A673 (cell line): Measurements from ENCODE around the gene RAPGEF2.

Experiments
- CTCF ChIP-seq: fragments of 300-800, 200-600 bp; sonication (generic); conservative IDR thresholded peaks from 2 replicates; pipeline ENCODE4 v1.5.1; 2017; ENCODE audit warnings: low read depth, mild to moderate bottlenecking, antibody characterized with exemption, low read length, moderate library complexity, mixed read lengths
- EZH2 ChIP-seq: fragments of 200-600 bp; sonication (generic); IDR thresholded peaks from 2 replicates; pipeline ENCODE4 v1.6.1; 2017; ENCODE audit warnings: borderline replicate concordance, low read depth, mild to moderate bottlenecking, mixed read lengths, antibody characterized with exemption, low read length; ENCODE audit not compliant: poor library complexity, severe bottlenecking

DNA sequence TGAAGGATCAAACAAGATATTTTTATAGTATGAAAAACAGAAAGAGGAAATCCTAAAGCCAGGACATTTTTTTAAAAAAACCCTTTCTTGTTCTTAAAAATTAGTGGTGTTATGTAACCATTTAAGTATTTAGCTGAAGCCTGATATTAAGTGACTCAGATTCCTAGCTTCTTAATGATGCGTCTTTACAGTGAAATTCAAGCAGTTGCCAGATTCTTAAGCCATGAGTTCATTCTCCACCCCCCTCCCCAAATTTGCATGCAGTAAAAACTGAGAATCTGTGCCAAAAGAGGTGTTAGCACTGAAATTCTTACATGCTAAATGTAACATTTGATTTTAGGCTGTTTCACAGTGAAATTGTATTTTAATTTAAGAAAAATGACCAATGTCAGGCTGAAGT lies 180.8 kb downstream of the RAPGEF2 start:
- TF ChIP-seq EZH2 (no peak), CTCF (no peak)
